Parietal lobe (tissue), 1 donor: ENCODE measurements around the gene PCK2. TPM values are rescaled to one million over a fixed set of nuclear protein-coding genes. Genes with fewer than 3 reads are reported as not detected.

Experiments
- total RNA-seq: library from RNA; depleted of rRNA; stranded (reverse); fragments of >200 nt; gene quantifications from one replicate; pipeline ENCODE4 v1.2.3, GENCODE V29; 2014

Gene PCK2
- 2.2 TPM for total RNA-seq

DNA sequence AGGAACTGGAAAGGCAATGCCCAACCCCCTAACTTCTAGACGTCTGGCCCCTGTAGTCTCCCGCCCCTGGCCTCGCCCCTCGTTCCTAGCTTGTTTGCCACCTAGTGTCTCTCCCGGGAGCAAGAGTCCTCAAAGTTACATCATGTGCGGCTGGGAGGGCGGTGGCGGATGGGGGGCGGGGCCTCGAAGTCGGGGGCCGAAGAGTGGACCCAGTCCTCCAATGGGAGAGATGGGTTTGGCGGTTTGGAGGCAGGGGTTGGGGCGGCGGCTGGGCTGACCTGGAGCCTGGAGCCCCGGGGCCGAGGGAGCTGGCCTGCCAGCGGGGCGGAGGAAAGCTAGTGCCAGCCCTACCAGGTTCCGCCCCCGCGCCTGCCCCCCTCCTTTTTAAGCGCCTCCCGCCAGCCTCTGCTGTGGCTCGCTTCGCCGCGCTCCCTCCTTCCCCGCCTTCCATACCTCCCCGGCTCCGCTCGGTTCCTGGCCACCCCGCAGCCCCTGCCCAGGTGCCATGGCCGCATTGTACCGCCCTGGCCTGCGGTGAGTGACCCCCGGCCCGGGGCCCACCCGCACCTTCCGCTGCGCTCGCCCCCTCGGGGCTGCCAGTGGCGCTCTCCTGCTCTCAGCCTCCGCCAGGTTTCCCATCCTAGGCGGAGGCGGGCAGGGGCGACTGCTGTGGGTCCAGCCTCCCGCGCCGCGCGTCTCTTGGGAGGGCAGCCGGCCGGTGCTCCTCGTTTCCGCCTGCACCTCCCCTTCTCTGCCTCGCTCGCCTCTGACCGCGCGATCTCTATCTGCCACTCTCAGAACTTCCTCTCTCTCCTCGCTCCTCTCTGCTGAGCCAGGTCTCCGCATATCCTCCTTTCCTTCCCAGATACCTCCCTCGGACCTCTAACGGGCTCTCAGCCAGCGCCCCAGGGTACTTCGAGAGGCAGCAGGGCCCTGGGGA lies at the start of gene PCK2:
TSS of gene PCK2 (plus strand) at position 411 of the 940 bp plus-strand sequence. CDS start at position 506, 95 bp downstream.

DNA sequence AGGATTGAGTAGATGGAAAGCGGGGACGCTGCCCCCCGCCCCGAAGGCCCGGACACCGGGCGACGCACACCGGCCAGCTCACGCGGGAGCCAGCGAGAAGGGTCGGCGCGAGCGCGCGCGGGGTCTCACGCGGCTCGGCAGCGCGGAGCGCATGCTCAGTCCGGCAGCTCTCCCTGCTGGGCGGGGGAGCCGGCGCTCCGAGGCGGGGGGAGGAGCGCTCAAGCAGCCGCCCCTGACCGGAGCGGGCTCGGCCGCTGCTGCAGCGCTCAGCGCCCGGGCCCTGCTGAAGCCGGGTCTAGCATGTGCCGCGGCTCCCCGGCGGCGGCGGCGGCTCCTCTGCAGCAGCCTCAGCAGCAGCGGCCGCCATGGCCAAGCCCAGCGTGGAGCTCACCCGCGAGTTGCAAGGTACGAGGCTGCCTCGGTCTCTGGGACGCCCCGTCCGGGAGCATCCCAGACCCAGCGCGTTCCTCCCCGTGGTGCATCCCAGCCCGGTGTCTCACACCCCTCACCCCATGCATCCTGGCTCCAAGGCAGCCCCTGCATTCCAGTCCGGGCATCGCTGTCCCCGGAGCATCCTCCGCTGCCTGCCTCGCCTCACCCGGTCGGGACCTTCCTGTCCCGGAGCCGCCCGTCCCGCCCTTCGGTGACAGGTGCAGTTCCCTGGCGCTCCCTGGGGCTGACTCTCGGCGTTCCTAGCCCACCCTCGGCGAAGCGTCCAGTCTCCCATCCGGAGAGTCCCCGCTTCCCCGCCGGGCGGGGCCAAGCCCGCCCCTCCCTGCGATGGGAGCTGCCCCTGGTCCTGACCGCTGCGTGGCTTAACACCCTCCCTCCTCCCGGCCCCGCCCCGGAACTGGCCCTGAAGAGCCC lies 42.1 kb upstream of the PCK2 start, which contains the start of gene CARMIL3:
TSS of gene CARMIL3 (plus strand) at position 221 of the 867 bp plus-strand sequence. CDS start at position 366, 145 bp downstream.

DNA sequence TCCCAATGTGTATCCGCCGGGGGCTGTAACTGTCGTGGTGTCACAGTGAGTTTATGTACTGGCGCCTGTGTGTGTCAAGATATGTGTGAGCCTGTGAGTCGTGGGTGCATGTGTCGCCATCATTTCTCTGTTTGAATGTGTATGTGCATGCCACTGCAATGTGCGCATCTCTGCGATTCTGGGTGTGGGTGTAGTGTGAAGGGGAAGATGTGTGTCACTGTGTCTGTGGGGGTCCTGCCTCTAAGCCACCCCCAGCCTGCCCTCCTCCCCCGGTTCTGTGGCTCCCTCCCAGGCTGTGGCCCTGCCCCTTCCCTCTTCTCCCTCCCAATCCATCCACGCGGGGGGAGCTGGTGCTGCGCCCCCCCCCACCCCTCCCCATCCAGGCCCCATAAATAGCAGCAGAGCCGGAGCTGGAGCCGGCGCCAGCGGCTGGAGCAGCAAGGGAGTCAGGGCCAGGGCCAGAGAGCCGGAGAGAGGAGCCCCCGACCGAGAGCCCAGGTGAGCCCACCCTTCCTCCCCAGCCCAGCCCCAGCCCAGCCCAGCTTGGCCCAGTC lies 22.9 kb upstream of the PCK2 start, which contains the start of gene CPNE6:
TSS of gene CPNE6 (plus strand) at position 419 of the 554 bp plus-strand sequence. CDS start 1,375 bp downstream, outside the sequence.

DNA sequence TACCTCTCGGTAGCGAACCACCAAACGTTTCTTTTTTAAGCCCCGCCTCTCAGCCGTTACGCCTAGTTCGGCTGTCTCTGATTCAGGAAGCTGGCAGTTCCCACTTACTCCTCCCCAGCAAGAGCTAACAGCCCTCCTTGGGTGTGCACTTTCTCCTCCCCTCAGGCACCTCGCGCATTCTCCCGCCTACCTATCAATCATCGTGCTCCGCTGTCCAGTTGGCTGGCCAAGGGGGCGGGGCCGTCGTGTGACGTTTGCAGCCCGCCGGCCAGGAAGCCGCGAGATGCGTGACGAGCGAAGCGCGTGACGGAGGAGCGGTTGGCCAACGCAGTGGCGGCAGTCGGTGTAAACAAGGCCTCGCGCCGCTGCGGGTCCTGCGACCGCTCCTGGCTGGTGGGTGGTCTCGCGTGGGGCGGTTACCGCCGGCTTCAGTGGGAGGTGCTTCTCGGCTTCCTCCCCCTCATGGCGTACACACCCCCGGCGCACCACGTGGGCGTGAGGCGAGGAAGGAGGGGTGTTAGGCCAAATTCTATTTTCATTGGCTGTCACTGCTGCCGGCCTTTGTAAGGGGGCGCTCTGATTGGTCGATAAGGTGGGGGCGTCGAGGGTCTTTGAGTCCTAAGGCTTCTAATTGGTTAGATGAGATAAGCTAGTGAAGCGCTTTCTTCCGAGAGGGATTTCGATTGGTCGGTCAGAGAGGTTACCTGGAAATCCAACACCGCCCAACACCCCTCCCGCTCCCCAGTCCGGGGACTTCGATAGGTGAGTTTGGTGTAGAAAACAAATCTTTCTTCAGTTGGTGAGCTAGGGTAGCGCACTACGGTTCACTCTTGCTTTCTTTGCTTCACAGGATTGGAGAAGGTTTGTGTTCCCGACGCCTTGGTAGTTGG lies 20.7 kb downstream of the PCK2 start, which contains the start of the genes DCAF11 and NRL:
TSS of gene DCAF11 (plus strand) at position 246 of the 890 bp plus-strand sequence. CDS start 818 bp downstream, outside the sequence.
TSS of gene NRL (minus strand) at position 418 of the 890 bp plus-strand sequence. CDS start 32,101 bp downstream, outside the sequence.

DNA sequence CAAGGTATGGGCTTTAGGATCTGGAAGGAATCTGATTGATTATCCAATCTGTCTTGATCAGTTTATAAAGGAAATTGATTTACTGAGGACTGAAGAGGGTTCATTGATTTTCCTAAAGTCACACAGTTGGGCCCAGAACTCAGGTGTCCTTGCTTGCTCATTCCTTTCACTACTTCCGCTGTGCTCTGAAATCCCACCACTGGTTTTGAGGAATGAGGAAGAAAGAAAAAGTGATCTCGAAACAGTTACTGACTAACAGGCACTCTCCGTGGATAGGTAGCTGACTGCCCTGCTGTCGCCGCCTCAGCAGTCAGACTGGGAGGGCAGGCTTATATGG lies 36.2 kb downstream of the PCK2 start, which contains the start of gene FITM1:
TSS of gene FITM1 (plus strand) at position 280 of the 337 bp plus-strand sequence. CDS start 905 bp downstream, outside the sequence.

DNA sequence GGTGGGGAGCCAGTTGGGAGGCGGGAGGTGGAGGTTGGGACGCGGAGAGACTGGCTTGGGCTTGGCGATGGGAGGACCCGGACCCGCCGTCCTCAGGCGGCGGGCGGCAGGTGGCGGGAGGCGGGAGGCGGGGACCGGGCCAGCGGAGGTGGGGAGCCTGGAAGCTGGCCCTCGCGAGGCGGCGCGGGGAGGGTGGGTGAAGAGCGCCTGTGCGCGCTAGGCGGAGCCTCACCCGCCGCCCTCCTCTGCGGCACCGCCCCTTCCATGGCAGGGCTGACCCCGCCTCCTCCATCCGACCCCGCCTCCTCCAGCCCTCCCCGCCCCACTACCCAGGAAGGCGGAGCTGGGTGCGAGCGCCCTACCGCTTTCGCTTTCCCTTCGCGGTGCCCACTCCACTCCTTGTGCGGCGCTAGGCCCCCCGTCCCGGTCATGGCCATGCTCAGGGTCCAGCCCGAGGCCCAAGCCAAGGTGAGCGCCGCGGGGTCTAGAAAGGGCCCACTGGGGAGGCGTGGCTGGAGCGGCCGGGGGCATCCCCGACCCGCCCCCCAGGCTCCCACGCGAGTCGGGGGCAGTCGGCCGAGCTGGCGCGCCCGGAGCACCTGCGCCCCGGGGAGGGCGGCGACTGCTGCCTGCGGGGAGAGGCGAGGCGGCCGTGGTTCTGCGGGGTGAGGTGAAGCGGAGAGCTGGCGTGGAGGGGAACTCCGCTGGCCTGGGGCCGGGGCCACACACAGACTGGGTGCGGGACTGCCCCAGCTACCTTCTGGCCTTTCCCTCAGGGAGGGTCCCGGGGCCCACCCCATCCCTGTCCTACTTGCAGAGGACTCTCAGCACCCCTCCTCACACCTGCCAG lies 41.9 kb downstream of the PCK2 start, which contains the start of gene PSME1:
TSS of gene PSME1 (plus strand) at position 361 of the 850 bp plus-strand sequence. CDS start at position 430, 69 bp downstream.

DNA sequence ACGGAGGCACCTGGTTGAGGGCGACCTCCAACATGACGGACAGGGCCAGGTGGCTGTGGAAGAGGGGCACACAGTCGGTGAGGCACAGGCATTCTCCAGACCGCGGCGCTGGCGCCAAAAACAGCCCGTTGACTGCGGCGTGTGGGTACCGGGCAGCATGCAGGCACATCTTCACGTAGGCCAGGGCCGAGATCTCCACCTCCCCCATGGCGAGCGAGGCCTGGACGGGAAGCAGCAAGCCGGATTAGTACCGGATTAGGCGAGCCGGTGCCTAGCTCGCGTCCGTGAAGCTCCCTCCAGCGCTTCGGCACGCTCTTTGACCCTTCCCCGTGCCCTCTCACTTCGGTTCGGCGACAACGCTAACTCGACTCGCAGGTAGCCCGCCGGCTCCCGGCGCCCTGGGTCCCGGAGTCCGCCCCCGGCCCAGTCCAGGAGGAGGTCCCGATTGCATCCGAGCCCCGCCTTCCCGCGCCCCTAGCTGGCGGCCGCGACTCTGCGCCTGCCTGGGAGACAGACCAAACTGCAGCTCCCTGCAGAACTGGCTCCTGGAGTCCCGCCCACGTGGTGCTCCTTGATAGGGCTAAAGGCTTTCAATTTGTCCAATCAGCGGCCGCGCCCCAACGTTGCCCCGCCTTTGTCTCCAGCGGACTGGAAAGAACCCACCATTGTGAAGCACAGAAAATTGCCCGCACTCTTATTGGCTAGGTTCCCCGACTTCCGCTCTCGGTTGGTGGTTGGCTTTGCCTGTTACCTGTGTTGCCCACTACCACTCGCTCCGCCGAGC lies 47.2 kb downstream of the PCK2 start, which contains the start of gene EMC9:
TSS of gene EMC9 (minus strand) at position 495 of the 784 bp plus-strand sequence. CDS start at position 208, 287 bp downstream.

DNA sequence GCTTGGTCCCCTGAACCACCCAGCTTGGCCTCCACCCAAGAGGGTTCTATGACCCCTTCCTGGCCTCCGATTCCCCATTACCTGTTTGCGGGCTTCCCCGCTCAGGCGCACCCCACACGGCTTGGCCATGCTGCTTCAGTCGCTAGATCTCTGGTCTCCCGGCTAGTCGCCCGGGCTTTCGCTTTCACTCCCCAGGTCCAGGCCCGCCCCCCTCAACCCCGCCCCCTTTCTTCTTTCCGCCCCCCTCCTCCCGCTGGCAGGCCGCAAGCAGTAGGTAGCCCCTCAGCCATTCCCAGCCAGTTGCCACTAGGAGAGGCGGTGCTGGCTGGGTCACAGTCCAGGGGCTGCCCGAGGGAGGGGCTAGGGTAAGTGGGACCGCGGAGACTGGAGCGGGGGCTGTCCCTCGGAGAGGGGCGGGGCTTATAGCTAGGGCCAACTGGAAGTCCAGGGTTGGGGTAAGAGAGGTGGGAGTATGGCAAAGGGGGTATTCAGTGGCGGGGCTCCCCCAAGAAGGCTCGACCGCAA lies 52.4 kb downstream of the PCK2 start, which contains the start of gene PSME2:
TSS of gene PSME2 (minus strand) at position 158 of the 525 bp plus-strand sequence. CDS start at position 129, 29 bp downstream.

DNA sequence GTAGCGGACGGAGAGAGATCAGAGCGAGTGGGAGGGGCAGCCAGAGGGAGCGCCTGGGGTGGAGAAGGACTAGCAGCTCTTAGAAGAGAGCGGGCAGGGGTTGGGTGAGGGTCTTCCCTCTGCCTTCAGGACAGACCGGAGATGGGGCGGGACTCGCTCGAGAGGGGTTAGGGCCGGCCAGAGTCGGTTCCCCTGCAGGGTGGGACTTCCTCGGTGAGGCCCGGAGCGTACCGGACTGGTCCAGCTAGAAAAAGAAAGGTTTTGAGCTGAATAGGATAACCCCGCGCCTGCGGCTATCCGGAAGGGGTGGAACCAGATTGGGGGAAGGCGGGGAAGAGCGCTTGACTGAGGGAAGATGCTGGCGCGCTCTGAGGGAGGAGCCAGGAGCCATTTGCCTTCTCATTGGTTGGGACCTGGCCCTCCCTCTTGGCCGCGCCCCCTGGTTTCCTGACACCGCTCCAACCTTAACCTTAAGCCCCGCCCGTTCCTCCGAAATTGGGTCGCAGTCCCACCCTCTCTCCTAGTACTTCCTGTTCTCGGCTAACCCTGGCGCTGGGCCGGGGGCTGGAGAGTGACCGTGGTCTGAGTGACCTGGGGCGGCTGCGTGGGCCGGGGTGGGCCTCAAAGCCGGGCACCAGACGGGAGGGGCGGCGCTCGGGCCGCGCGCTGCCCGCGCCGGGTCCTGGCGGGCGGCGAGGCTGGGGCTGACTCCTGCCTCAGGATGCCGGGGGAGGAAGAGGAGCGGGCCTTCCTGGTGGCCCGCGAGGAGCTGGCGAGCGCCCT lies 53.1 kb downstream of the PCK2 start, which contains the start of gene RNF31:
TSS of gene RNF31 (plus strand) at position 521 of the 783 bp plus-strand sequence. CDS start at position 722, 201 bp downstream.

Other genes with a start within 250 kb of the PCK2 start
- gene DHRS4, start 140.5 kb upstream of the PCK2 start, total RNA-seq, result 6.3 TPM
- 4.4 TPM for gene DHRS4L2, start 105.4 kb upstream of the PCK2 start, total RNA-seq
- gene CARMIL3, start 42.3 kb upstream of the PCK2 start, total RNA-seq, result 51.6 TPM
- gene CPNE6, start 22.7 kb upstream of the PCK2 start, total RNA-seq, result 27.2 TPM
- 64.2 TPM for gene DCAF11, start 20.5 kb downstream of the PCK2 start, total RNA-seq
- gene NRL, start 20.6 kb downstream of the PCK2 start, total RNA-seq, result 2.2 TPM
- 0.94 TPM for gene FITM1, start 36.3 kb downstream of the PCK2 start, total RNA-seq
- gene PSME1, start 41.9 kb downstream of the PCK2 start, total RNA-seq, result 23.2 TPM
- gene EMC9, start 47.3 kb downstream of the PCK2 start, total RNA-seq, result 10.0 TPM
- 22.2 TPM for gene PSME2, start 52.3 kb downstream of the PCK2 start, total RNA-seq
- 38.5 TPM for gene RNF31, start 53.2 kb downstream of the PCK2 start, total RNA-seq
- 17.5 TPM for gene IRF9, start 67.0 kb downstream of the PCK2 start, total RNA-seq
- gene REC8, start 77.8 kb downstream of the PCK2 start, total RNA-seq, result 33.8 TPM
- gene IPO4, start 94.5 kb downstream of the PCK2 start, total RNA-seq, result 18.2 TPM
- gene TM9SF1, start 101.1 kb downstream of the PCK2 start, total RNA-seq, result 20.7 TPM
- not detected for gene TSSK4, start 111.4 kb downstream of the PCK2 start, total RNA-seq
- gene CHMP4A, start 119.2 kb downstream of the PCK2 start, total RNA-seq, result 35.1 TPM
- 25.0 TPM for gene MDP1, start 121.8 kb downstream of the PCK2 start, total RNA-seq
- gene NEDD8, start 138.1 kb downstream of the PCK2 start, total RNA-seq, result 62.3 TPM
- 34.7 TPM for gene GMPR2, start 138.6 kb downstream of the PCK2 start, total RNA-seq
- 51.3 TPM for gene TINF2, start 148.3 kb downstream of the PCK2 start, total RNA-seq
- gene TGM1, start 168.9 kb downstream of the PCK2 start, total RNA-seq, result 4.4 TPM
- 30.7 TPM for gene RABGGTA, start 177.3 kb downstream of the PCK2 start, total RNA-seq
- gene DHRS1, start 205.5 kb downstream of the PCK2 start, total RNA-seq, result 13.8 TPM
- 25.4 TPM for gene NOP9, start 205.5 kb downstream of the PCK2 start, total RNA-seq
- 5.6 TPM for gene CIDEB, start 213.7 kb downstream of the PCK2 start, total RNA-seq
- gene LTB4R2, start 215.8 kb downstream of the PCK2 start, total RNA-seq, result 2.2 TPM
- 1.6 TPM for gene LTB4R, start 217.2 kb downstream of the PCK2 start, total RNA-seq
- gene ADCY4, start 240.8 kb downstream of the PCK2 start, total RNA-seq, result 3.1 TPM
- not detected for gene RIPK3, start 245.7 kb downstream of the PCK2 start, total RNA-seq